ENCODE results near the gene ZDHHC11.
"Not testable (repeated sequence)": the region's sequence is repeated elsewhere in the genome, so short reads cannot be mapped to it uniquely, and the experiment has no call there.

Gene ZDHHC11

DNA sequence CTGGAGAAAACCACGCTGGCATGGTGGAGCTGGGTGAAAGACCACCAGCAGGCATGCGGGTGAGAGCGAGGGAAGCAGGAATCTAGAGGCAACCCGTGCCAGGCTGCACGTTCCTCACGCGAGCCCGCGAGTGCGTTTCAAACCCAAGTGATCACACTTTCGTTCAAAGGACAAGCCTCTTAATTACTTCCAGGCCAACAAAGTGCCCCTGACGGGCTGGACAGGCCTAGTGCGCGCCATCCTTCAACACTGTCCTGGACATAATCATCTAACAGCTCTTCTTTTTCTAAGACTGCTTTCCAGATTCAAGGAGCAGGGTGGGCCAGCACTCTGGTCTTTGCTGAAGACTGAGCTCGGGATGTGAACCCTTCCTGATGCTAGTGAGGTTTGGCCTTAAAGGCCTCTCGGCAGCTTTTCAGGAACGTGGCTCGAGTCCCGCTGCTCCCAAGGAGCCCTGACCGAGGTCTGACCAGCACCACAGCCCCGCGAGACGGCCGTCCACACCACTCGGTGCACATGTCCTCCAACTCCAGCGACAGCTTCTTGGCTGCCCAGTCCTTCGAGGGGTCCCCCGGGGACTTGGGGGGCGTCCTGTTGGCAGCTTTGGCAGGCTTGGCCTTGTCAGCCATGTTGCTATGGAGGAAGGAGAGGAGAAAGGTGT is 81.2 kb downstream of the ZDHHC11 start:
- not testable (repeated sequence) for DNase-seq (ENCODE audit: low read depth)

DNA sequence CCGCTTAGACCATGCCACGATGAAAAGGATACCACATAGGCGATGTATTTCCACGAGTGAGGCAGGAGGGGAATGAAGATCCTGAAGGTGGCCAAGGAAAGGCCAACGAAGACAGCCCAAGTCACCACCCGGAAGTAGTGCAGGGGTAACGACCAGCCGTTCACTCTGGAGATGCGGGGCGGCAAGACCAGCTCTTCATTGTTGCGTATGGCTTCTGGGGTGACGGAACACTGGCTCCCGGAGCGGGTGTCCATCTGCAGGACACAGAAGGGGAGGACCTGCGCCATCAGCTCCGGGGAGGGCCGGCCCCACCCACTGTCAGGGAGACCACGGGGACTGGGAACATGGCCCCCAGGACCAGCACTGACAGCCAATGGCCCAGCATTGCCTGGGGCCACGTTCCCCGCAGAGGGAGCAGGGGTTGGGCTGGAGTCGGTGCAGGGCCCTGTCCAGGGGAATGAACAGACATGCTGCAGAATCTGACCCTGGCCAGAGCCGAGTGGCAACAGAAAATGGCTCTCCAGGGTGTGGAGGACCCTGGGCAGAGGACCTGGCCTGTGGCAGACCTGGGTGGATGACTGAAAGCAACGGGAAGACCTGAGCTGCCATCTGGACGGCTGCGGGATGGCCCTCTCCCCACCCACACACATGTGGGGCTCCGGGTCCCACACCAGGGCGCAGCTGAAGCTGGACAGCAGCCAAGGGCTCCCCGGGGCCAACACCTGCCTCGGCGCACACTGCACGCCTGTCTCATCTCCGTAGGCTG is 83.9 kb downstream of the ZDHHC11 start:
- no peak for DNase-seq (ENCODE audit: low read depth)
- H3K4me3 ChIP-seq (ENCODE audit: low read depth, low read length) = no peak overlapping the region
- TF ChIP-seq, protein P1, sequence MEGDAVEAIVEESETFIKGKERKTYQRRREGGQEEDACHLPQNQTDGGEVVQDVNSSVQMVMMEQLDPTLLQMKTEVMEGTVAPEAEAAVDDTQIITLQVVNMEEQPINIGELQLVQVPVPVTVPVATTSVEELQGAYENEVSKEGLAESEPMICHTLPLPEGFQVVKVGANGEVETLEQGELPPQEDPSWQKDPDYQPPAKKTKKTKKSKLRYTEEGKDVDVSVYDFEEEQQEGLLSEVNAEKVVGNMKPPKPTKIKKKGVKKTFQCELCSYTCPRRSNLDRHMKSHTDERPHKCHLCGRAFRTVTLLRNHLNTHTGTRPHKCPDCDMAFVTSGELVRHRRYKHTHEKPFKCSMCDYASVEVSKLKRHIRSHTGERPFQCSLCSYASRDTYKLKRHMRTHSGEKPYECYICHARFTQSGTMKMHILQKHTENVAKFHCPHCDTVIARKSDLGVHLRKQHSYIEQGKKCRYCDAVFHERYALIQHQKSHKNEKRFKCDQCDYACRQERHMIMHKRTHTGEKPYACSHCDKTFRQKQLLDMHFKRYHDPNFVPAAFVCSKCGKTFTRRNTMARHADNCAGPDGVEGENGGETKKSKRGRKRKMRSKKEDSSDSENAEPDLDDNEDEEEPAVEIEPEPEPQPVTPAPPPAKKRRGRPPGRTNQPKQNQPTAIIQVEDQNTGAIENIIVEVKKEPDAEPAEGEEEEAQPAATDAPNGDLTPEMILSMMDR (IDR thresholded peaks at IDR 0.05; ENCODE audit: insufficient read depth, low read depth, low read length, missing control alignments) = no peak

More for the DNA sequence above, 81.2 kb downstream of the ZDHHC11 start:
- not testable (repeated sequence) for H3K4me3 ChIP-seq (ENCODE audit: low read depth, low read length)

DNA sequence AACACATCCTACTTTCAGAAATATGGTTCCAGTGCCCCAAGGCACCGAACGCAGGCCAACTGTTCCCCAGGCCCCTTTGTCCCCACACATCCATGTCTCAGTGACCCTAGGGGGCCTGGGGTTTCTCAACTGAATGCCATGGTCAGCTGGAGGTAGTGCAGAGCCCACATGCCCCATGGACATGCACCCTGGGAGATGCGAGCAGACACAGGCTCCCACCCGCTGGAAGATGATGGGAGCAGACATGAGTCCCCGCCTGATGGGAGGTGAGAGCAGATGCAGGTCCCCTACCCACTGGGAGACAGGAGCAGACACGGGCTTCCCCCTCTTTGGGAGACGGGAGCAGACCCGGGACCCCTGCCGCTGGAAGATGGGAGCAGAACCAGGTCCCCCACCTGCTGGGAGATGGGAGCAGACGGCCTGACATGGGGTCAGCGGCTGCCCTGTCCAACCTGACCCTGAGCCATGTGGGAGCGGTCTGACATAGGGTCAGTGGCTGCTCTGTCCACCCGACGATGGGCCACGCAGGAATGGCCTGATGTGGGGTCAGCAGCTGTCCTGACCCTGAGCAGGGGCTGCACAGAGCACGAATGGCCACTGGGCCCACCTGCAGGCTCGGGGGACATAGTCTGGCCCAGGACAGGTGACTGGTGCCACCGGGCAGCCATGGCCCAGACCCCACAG is 84.7 kb downstream of the ZDHHC11 start:
- TF ChIP-seq, protein P1 (IDR thresholded peaks at IDR 0.05; ENCODE audit: insufficient read depth, low read depth, low read length, missing control alignments) = no peak
- no peak for DNase-seq (ENCODE audit: low read depth)
- no peak overlapping the region for H3K4me3 ChIP-seq (ENCODE audit: low read depth, low read length)

DNA sequence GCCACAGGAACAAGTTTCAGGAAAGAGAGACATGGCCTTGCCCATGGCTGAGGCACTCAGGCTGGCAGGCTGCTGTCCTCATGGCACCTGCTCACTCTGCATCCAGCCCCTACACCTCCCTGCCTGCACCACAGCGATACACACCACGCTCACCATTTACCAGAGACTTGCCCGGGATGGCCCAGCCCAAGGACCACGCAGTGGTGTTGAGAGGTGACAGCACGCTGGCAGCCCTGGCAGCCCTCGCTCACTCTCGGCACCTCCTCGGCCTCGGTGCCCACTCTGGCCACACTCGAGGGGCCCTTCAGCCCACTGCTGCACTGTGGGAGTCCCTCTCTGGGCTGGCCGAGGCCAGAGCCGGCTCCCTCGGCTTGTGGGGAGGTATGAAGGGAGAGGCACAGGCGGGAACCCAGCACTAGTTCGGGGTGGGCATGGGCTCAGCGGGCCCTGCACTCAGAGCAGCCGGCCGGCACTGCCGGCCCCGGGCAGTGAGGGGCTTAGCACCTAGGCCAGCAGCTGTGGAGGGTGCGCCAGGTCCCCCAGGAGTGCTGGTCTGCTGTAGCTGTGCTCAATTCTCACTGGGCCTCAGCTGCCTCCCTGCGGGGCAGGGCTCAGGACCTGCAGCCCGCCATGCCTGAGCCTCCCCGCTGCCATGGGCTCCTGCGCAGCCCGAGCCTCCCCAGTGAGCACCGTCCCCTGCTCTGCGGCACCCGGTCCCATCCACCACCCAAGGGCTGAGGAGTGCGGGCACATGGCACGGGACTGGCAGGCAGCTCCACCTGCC is 86.6 kb downstream of the ZDHHC11 start:
- no peak for DNase-seq (ENCODE audit: low read depth)
- H3K4me3 ChIP-seq (ENCODE audit: low read depth, low read length) = no peak overlapping the region
- TF ChIP-seq, protein P1 (IDR thresholded peaks at IDR 0.05; ENCODE audit: insufficient read depth, low read depth, low read length, missing control alignments) = no peak

DNA sequence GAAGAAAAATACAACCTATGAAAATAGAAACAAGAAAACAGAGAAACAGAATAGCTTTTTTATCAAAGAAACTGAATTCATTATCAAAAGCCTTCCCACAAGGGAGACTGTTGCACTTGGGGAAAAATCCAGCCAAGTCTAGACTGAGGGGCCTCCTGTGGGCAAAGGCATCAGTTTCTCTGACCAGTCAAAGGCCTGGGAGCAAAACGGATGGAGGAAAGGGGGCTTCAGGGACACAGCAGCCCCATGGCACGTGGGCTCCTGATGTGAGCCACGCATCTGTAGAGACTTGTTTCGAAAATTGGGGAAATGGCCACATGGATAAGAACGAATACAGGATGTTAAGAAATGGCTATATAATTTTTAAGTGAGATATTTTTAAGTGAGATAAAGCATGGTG is 87.4 kb downstream of the ZDHHC11 start:
- TF ChIP-seq, protein P1 (IDR thresholded peaks at IDR 0.05; ENCODE audit: insufficient read depth, low read depth, low read length, missing control alignments) = no peak
- H3K4me3 ChIP-seq (ENCODE audit: low read depth, low read length) = no peak overlapping the region
- DNase-seq (ENCODE audit: low read depth) = no peak

DNA sequence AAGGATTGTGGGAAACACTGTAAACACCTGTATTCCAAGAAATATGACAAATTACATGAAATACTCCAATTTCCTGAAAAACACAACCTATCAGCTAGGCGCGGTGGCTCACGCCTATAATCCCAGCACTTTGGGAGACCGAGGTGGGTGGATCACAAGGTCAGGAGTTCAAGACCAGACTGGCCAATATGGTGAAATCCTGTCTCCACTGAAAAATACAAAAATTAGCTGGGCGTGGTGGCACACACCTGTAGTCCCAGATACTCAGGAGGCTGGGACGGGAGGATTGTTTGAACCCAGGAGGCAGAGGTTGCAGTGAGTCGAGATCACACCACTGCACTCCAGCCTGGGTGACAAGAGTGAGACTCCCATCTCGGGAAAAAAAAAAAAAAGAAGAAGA is 87.8 kb downstream of the ZDHHC11 start:
- not testable (repeated sequence) for H3K4me3 ChIP-seq (ENCODE audit: low read depth, low read length); DNase-seq (ENCODE audit: low read depth)

DNA sequence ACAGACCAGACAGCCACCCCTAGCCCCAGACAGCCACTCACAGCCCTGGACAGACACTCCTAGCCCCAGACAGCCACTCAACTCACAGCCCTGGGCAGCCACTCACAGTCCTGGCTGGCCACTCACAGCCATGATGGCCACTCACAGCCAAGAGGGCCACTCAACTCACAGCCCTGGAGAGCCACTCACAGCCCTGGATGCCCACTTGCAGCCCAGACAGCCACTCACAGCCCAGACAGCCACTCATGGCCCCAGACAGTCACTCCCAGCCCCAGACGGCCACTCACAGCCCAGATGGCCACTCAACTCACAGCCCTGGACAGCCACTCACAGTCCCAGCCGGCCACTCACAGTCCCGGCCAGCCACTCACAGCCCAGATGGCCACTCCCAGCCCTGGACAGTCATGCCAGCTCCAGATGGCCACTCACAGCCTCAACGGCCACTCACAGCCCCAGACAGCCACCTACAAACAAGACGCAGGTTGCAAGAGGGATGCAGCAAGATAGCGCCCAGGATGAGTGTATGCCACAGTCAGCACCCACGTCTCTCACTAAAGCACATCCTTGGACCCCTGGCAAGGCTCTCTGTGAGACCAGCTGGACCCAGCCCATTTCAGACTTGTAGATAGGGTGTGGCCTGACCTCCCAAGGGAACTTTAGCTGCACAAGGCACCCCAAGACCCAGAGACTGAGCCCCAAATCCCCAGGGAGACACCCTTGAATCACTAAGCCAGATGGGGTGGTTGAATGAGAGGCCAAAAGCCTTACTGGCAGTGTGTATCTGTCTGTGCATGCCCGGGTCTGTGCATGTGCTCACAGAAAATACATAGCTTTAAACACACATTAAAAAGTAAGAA is 88.7 kb downstream of the ZDHHC11 start:
- no peak for DNase-seq (ENCODE audit: low read depth)
- TF ChIP-seq, protein P1 (IDR thresholded peaks at IDR 0.05; ENCODE audit: insufficient read depth, low read depth, low read length, missing control alignments) = no peak
- H3K4me3 ChIP-seq (ENCODE audit: low read depth, low read length) = no peak overlapping the region
